ENCODE measurements around the gene RETSAT. TPM values are rescaled to one million over a fixed set of nuclear protein-coding genes. Genes with fewer than 3 reads are reported as not detected.

RETSAT gene
- polyA plus RNA-seq, 4 donors, result 66.9 to 147 (median 120) TPM

DNA sequence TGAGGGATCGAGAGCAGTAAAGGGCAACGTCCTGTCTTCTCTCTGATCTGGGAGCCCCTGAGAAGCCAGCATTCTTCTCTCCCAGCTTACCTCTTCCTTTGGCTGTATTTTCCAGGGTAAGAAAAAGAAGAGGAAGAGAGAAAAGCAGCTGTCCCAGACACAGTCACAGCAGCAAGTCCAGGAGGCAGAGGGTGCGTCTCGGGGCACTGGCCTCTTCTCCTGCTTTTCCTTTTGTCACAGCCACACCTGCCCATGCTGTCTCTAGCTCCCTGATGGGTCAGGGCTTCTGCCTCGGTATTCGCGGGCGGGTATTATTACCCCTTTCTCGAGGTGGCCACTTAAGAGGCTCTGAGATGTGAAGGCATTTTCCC lies 46.8 kb downstream of the RETSAT start:
- FAIRE-seq (no peak), DNase-seq (peak in 1 of 2 donors; percentile 75)
- peaks cover 5 to 26% (median 10%) of the 10 kb centered on the region in 3 donors for H3K4me1 ChIP-seq (ENCODE audit: control insufficient read depth in 3 of 3, insufficient read depth in 2 of 3, low read depth in 1 of 3, low read length in 2 of 3)
- H3K27me3 ChIP-seq (ENCODE audit: control insufficient read depth in 3 of 3, insufficient read depth in 3 of 3, low read length in 3 of 3), result no peaks in the 10 kb centered on the region
- peak overlapping the region in 2 of 3 donors; percentile 37 to 40 for H3K4me3 ChIP-seq (ENCODE audit: low read depth in 1 of 3, low read length in 3 of 3)
- no peaks in the 10 kb centered on the region for H3K9me3 ChIP-seq (ENCODE audit: control insufficient read depth in 2 of 2, insufficient read depth in 1 of 2, low read depth in 1 of 2, low read length in 1 of 2)
- WGBS, 3 donors, result 10 to 62% (median 35%) methylated on average over 9 of the region's 9 CpGs
- peak overlapping the region; percentile 89 to 99 (median 94) for H3K27ac ChIP-seq (ENCODE audit: low read depth in 1 of 3, low read length in 2 of 3)
- peaks cover 0 to 64% (median 4%) of the 10 kb centered on the region in 3 donors for H3K36me3 ChIP-seq (ENCODE audit: control insufficient read depth in 3 of 3, insufficient read depth in 2 of 3, low read depth in 1 of 3, low read length in 3 of 3)

DNA sequence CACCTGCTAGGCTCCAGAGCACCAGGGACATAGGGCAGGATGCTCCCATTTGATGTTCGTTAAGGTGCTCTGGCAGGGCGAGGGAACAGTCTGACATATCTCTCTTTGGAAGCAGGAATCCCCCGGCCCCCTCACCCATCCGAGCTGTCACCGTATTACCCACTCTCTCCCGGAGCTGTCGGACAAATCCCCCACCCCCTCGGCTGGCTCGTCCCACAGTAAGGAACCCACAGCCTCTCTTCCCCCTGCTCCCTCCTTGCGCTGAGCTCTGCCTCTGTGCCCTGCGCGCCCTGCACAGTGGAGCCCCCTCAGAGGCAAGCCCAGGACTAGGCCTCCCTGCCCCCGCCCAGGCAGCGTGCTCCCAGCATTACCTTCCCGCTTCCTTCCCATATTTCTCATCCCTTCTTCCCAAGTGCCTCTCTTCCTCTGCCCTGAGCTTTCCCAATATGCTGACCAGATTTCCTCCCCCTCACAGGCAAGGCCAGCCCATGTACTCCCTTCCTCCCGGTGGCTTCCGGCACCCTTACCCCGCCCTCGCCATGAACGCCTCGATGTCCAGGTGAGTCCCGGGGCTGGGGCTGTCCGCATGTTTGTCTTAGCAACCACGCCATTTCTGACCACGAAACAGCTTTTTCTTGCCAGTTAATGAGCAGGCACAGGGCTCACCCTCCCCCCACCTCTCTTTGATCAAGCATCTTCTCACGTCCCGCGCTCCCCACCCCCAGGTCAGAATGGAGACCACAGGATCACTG lies 50.4 kb downstream of the RETSAT start:
- WGBS, 3 donors, result 86 to 88% (median 86%) methylated on average over 27 to 28 of the region's 28 CpGs

DNA sequence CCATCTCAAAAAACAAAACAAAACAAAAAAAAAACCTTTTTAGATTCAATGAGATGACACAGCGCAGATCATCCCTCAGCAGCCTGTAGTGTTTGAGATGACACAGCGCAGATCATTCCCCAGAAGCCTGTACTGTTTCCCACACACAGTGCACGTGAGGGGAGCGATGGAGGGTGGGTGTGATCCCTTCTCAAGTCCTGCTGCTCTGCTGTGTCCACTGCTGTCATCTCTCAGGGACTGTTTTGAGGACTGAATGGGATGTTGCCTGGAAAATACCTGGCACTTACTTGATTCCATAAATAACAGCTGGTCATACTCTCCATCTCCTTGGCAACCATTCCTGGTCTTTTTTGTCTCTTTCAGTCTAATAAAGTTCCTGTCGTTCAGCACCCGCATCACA lies 52.2 kb downstream of the RETSAT start:
- WGBS, 3 donors, result 83 to 89% (median 87%) methylated on average over 6 of the region's 6 CpGs
- Histone ChIP-seq H3K27ac (ENCODE audit: low read depth in 1 of 3, low read length in 2 of 3) (no peak overlapping the region), H3K9me3 (ENCODE audit: control insufficient read depth in 2 of 2, insufficient read depth in 1 of 2, low read depth in 1 of 2, low read length in 1 of 2) (no peaks in the 10 kb centered on the region), H3K27me3 (ENCODE audit: control insufficient read depth in 3 of 3, insufficient read depth in 3 of 3, low read length in 3 of 3) (no peaks in the 10 kb centered on the region), H3K4me1 (ENCODE audit: control insufficient read depth in 3 of 3, insufficient read depth in 2 of 3, low read depth in 1 of 3, low read length in 2 of 3) (peaks cover 0 to 4% (median 3%) of the 10 kb centered on the region in 3 donors), H3K36me3 (ENCODE audit: control insufficient read depth in 3 of 3, insufficient read depth in 2 of 3, low read depth in 1 of 3, low read length in 3 of 3) (peaks cover 0 to 41% (median 0%) of the 10 kb centered on the region in 3 donors), H3K4me3 (ENCODE audit: low read depth in 1 of 3, low read length in 3 of 3) (no peak overlapping the region)
- DNase-seq (no peak), FAIRE-seq (no peak)

More for the DNA sequence above, 50.4 kb downstream of the RETSAT start:
- no peak for DNase-seq
- no peak for FAIRE-seq
- no peaks in the 10 kb centered on the region for H3K9me3 ChIP-seq (ENCODE audit: control insufficient read depth in 2 of 2, insufficient read depth in 1 of 2, low read depth in 1 of 2, low read length in 1 of 2)
- peaks cover 2 to 22% (median 4%) of the 10 kb centered on the region in 3 donors for H3K4me1 ChIP-seq (ENCODE audit: control insufficient read depth in 3 of 3, insufficient read depth in 2 of 3, low read depth in 1 of 3, low read length in 2 of 3)
- no peak overlapping the region for H3K27ac ChIP-seq (ENCODE audit: low read depth in 1 of 3, low read length in 2 of 3)
- no peaks in the 10 kb centered on the region for H3K27me3 ChIP-seq (ENCODE audit: control insufficient read depth in 3 of 3, insufficient read depth in 3 of 3, low read length in 3 of 3)
- peaks cover 0 to 52% (median 0%) of the 10 kb centered on the region in 3 donors for H3K36me3 ChIP-seq (ENCODE audit: control insufficient read depth in 3 of 3, insufficient read depth in 2 of 3, low read depth in 1 of 3, low read length in 3 of 3)
- no peak overlapping the region for H3K4me3 ChIP-seq (ENCODE audit: low read depth in 1 of 3, low read length in 3 of 3)

Other genes with a start within 250 kb of the RETSAT start
- gene TCF7L1, start 221.1 kb downstream of the RETSAT start, polyA plus RNA-seq, result 10 to 100 TPM in 1 of 4 donors, 1 to 10 TPM in 2, under 1 TPM in 1; 0.45 to 18.5 (median 3.2) TPM
- gene TGOLN2, start 26.5 kb downstream of the RETSAT start, polyA plus RNA-seq, result 100 to 1,000 TPM in 1 of 4 donors, 10 to 100 TPM in 3; 18.6 to 160 (median 43.2) TPM
- 10 to 100 TPM; 16.1 to 36.9 (median 22.5) TPM for gene ELMOD3, start 241 bp upstream of the RETSAT start, polyA plus RNA-seq
- 100 to 1,000 TPM in 1 of 4 donors, 10 to 100 TPM in 3; 35.8 to 130 (median 62.4) TPM for gene CAPG, start 55.8 kb upstream of the RETSAT start, polyA plus RNA-seq
- gene SH2D6, start 64.2 kb upstream of the RETSAT start, polyA plus RNA-seq, result 100 to 1,000 TPM in 1 of 4 donors, 10 to 100 TPM in 2, 1 to 10 TPM in 1; 2.8 to 122 (median 23.8) TPM
- 100 to 1,000 TPM in 1 of 4 donors, 10 to 100 TPM in 3; 81.2 to 273 (median 96.6) TPM for gene MAT2A, start 184.6 kb upstream of the RETSAT start, polyA plus RNA-seq
- gene GGCX, start 207.0 kb upstream of the RETSAT start, polyA plus RNA-seq, result 10 to 100 TPM in 2 of 4 donors, 1 to 10 TPM in 2; 9.2 to 24.8 (median 16.5) TPM
- gene VAMP8, start 223.1 kb upstream of the RETSAT start, polyA plus RNA-seq, result 1,000 to 10,000 TPM in 1 of 4 donors, 100 to 1,000 TPM in 3; 183 to 1,108 (median 619) TPM
- 100 to 1,000 TPM in 1 of 4 donors, 10 to 100 TPM in 3; 12.8 to 110 (median 86.4) TPM for gene VAMP5, start 229.9 kb upstream of the RETSAT start, polyA plus RNA-seq
- 100 to 1,000 TPM; 131 to 234 (median 180) TPM for gene RNF181, start 241.2 kb upstream of the RETSAT start, polyA plus RNA-seq
- gene TMEM150A, start 248.2 kb upstream of the RETSAT start, polyA plus RNA-seq, result 10 to 100 TPM; 12.5 to 40.0 (median 31.0) TPM